NK-92 (cell line): ENCODE results near the gene ATOSB.

ENCODE experiments used
- DNase-seq: peaks from one replicate; lab custom pipeline; 2025; ENCODE audit not compliant: unreplicated experiment; lab: John Stamatoyannopoulos, UW

The ATOSB gene

GRCh38 chr9:35054871-35055644 is 60.6 kb downstream of the ATOSB start:
- DNase-seq: no peak

GRCh38 chr9:35054185-35054835 is 61.4 kb downstream of the ATOSB start:
- no peak for DNase-seq
